ENCODE measurements around the gene NDUFAF2.

DNA sequence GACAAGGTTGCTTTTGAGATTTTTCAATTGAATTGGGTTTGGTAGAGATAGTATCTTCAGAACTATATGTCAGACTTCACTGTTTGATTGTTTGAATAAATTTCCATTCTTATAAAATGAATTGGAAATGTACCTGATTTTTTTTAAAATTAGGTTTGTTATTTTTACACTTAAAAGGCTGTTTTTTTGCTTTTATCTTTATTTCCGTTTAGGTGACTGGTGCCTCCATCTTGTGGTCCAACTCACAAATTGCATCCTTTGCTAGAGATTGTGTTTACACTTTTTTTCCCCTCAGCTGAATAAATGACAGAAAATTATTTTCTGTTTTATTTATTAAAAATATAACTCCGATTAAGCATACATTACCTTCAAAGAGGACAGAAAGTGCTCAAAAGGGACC, 15.6 kb downstream of the NDUFAF2 start:
- TF ChIP-seq, protein P1, sequence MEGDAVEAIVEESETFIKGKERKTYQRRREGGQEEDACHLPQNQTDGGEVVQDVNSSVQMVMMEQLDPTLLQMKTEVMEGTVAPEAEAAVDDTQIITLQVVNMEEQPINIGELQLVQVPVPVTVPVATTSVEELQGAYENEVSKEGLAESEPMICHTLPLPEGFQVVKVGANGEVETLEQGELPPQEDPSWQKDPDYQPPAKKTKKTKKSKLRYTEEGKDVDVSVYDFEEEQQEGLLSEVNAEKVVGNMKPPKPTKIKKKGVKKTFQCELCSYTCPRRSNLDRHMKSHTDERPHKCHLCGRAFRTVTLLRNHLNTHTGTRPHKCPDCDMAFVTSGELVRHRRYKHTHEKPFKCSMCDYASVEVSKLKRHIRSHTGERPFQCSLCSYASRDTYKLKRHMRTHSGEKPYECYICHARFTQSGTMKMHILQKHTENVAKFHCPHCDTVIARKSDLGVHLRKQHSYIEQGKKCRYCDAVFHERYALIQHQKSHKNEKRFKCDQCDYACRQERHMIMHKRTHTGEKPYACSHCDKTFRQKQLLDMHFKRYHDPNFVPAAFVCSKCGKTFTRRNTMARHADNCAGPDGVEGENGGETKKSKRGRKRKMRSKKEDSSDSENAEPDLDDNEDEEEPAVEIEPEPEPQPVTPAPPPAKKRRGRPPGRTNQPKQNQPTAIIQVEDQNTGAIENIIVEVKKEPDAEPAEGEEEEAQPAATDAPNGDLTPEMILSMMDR (IDR thresholded peaks at IDR 0.05), result peak; percentile 9 to 34 (median 20)
- TF ChIP-seq POLR2A (IDR thresholded peaks at IDR 0.05), result no peak
- no peak for TF ChIP-seq POLR2AphosphoS5 (IDR thresholded peaks at IDR 0.05)

Measured in gastroesophageal sphincter (tissue), 3 donors.